NCI-H2107 (cell line): ENCODE results near the gene PTPRR.
"Not testable (repeated sequence)": the region's sequence is repeated elsewhere in the genome, so short reads cannot be mapped to it uniquely, and the experiment has no call there.

Source experiments
- DNase-seq: peaks from one replicate; lab custom pipeline; 2025; lab: John Stamatoyannopoulos, UW

The PTPRR gene

DNA sequence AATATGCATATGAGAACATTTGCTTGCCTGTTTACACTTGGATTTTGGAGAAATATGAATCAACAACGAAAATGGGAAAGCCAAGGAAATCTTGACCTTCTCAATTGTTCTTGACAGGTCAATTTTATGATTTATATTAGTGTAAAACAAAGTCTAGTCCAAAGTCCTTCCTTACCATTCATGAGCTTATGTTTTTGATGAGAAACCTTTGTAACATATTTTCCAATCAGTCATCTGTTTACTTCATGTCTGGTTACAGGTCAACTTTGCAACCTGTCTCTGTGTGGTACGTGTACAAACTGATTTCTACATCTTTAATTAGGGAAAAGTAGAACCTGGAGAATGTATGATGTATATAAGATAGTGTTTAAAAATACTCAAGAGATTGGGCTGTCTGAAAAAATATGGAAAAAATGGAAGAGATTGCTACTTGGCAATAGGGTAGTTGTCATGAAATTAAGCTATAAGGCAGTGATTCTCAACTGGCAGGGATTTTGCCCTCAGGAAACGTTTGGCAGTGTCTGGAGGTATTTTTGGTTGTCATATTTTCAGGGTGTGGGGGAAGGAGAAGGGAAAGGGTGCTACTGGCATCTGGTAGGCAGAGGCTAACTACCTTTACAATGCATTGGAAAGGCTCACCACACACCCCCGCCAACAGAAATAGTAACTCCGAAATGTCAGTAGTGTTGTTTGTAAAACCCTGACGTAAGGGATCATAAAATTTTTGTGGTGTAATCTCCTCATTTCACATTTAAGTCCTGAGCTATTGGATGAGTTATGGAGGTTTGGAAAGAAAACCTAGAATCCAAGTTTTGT, 172.9 kb downstream of the PTPRR start:
- no peak for DNase-seq

DNA sequence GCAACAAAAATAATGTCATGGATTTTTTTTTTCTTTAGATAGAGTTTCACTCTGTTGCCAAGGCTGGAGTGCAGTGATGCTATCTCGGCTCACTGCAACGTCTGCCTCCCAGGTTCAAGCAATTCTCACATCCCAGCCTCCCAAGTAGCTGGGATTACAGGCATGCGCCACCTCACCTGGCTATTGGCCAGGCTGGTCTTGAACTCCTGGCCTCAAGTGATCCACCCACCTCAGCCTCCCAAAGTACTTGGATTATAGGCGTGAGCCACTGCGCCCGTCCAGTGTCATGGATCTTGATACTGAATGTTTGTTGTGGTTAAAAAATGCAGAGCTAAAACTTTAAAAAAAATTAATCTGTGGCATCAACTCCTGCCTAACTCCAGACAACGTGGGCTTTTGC, 175.5 kb downstream of the PTPRR start:
- no peak for DNase-seq

DNA sequence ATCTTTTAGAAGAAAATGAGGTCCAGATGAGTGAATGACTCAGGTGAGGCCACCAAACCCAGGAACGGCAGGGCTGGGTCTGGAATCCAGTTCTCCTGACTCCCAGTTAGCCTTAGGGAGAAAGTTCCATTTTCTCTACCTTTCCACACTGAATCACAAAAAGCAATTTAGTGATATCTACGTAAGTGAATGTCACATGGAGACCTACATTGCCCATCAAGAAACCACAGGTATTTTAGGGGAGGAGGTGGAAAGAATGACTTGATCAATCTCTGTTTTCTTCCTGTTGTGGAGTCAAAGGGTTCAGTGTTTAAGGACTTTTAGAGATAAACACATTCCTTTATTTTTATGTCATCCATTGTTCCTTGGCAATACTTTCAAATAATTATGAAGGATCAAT, 176.4 kb downstream of the PTPRR start:
- no peak for DNase-seq

DNA sequence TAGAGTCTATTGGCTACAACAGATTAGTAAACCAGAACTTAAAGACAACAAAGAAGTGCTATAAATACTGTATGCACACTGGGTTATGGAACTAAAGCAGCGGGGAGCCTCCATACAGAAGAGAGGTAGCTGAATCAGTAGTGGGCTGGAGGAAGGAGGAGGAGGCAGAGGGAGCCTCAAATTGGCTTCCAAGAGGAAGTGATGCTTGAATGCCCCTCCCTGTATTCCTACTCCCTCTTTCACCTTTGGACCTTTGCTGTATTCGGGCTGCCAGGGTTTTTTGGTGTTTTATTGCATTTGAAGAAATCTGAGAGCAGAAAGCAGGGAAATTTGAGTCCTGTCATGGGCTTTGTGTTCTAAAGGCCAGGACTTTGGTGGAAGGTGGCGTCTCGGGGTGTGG, 179.3 kb downstream of the PTPRR start:
- no peak for DNase-seq

DNA sequence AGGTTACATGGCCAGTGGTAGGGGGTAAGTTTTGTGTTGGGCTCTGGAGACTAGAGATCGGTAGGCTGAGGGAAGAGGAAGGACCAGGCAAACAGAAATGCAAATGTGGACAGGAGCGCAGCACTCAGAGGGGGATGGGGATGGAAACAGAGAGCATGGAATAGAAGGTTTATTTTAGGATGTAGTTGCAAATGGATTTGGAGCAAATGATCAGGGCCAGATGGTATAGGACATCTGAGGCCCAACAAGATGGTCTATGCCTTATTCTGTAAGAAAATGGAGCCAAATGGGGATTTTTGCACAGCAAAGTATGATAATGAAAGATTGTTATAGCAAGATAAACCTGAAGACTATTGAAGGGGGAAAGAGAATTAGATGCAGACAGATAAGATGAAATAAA, 180.8 kb downstream of the PTPRR start:
- DNase-seq, result no peak

DNA sequence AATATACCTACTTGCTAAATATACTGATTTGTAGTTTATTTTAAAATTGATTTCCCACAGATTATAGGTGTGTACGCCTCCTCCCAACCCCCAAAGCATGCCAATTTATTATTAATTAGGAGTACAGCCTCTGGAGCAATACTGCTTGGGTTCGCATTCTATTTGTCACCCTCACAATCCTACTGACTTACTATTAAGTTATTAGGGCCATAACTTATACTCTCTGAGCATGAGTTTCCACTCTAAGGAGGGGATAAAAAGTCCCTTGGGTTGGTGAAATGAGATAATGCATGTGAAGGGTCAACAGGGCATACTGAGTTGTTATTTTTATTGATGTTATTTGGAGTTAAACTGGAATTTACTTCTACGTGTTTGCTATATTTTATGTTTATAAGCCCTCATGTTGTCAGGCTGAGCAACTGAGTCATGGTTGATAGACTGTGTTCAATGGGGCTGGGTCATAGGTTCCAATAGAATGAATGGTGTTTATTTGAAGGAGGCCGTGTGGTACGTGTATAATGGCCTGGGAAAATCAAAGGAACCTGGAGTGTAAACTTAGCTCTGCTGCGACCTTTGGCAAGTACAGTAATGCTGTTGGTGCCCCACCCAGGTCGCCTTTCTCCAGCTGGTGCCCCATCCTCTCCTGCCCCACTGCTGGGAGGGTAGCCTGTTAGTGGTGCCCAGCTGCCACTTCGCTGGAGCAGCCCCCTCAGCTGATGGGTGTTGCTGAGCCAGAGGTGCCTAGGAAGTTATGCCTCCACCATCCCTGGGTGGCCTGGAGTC, 184.0 kb downstream of the PTPRR start:
- no peak for DNase-seq

DNA sequence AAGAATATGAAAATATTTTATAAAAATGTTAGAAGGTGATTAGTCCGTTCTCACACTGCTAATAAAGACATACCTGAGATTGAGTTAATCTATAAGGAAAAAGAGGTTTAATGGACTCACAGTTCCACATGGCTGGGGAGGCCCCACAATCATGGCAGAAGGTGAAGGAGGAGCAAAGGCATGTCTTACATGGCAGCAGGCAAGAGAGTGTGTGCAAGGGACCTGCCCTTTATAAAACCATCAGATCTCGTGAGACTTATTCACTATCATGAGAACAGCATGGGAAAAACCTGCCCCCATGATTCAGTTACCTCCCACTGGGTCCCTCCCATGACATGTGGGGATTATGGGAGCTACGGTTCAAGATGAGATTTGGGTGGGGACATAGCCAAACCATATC, 185.3 kb downstream of the PTPRR start:
- not testable (repeated sequence) for DNase-seq

DNA sequence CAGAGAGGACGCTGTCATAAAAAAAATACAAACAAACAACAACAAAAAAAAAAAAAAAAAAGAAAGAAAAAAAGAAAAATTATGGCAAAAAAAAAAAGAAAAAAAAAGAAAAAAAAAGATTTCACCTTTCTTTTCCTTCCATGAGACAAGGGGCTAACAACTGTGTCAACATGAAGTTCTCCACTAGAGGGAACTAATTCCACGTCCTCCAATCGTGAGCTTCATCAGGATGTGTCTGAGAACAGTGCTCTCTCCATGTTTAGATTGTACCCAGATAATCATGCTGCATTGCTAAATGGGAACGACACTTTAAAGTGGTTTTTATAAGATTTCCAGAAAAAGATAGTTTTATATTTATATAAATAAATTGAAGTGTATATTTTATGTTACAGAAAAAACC, 187.2 kb downstream of the PTPRR start:
- peak; percentile 11 for DNase-seq

DNA sequence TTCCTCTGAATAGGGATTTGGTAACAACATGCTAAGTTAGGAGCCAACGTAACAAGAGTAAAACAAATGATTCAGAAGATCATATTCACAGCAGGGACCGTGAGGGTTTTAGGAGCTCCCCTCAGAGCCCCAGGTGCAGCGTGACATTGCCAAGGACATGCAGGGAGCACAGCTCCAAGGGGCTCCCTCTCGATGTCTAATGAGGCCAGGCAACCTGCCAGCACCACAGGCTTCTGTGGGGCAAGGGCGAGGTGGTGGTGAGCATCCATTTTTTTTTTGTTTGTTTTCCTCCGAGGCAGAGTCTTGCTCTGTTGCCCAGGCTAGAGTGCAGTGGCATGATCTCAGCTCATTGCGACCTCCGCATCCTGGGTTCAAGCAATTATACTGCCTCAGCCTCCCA, 188.3 kb downstream of the PTPRR start:
- DNase-seq, result no peak

DNA sequence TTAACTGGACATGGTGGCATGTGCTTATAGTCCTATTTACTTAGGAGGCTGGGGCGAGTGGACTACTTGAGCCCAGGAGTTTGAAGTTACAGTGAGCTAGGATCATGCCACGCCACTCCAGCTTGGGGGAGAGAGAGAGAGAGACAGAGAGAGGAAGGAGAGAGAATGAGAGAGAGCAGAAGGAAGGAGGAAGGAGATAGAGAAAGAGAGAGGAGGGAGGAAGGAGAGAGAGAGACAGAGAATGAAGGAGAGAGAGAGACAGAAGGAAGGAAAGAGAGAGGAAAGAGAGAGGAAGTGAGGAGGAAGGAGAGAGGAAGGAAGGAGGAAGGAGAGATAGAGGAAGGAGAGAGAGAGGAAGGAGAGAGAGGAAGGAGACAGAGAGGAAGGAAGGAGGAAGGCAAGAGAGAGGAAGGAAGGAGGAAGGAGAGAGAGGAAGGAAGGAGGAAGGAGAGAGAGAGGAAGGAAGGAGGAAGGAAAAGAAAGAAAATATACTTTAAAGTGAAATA, 189.8 kb downstream of the PTPRR start:
- DNase-seq, result no peak

DNA sequence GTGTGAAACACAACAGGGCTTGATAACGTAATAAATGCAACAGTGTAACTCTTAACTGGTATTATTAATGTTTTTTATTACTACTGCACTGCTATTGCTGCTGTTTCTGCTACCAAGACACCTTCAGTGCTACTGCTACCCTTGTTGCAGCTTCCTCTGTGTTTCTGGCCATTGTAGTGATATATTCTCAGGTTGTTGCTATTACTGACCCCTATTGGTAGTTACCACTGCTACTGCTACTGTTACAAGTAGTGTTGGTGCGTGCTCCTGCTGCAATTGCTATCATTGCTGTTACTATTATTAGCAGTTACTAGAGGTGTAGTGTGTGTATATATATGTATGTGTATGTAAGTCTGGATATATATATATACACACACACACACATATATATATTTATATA, 196.1 kb downstream of the PTPRR start:
- DNase-seq, result no peak

DNA sequence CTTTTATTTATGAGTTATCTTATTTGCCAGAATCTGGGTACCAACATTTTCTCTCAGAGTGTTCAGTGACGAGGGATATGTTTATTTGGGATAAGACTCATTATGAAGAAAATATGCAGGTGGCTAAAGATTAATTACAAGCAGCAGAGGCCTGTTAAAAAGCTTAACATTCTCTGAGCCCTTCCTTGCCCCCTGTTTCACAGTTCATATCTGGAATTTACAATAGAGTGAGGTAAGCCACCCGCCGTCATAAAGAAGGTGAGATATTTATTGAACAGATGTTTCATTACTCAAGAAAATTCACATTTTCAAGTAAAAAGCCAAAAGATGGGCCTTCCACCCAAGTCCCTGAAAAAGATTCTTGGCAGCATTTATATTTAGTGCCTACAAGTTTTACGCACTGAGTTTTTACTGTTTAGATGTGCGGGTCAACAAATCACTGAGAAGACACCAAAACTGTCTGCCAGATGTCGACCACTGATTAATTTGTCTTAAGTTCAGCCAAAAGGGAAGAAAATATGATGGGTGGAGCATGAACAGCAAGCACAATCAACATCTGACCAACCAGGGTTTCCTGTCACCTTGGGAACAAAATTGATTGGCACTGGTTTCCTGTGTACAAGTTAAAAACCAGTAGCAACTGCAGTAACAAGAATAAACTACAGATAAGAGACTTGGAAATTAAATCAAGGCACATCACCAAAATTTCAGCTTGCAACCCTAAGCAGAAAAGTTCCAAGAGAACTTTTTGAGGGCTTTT, 197.8 kb downstream of the PTPRR start:
- DNase-seq, result no peak

DNA sequence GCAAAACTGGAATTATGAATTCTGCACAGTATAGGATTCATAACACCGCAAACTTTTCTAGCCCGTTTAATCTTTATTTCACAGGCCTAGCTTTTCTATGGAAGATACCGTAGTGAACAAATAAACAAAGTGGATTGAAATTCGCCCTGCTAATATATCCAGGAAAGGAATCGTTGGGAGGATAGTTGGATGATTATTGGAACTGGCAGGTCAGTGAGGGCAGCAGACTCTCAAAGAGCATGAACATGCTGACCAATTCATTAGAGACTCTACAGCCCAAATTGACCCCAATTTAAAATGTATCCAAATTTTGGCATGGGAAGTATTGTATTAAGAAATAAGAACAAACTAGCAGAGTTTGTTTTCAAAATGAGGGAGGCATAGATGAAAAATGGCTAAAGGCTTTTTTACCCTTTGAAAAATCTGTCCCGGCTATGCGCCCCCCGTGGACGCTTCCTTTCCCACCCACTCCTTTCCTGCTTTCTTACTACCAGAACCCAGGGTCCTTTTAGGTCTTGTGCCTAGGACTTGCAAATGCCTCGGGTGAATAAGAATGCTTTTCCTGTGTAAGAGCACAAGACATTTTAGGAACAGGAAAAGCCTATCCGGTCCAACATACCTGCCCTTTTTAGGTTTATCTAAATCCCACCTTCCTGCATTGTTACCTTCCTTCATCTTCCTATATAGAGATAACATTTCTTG, 198.7 kb downstream of the PTPRR start:
- DNase-seq, result no peak

DNA sequence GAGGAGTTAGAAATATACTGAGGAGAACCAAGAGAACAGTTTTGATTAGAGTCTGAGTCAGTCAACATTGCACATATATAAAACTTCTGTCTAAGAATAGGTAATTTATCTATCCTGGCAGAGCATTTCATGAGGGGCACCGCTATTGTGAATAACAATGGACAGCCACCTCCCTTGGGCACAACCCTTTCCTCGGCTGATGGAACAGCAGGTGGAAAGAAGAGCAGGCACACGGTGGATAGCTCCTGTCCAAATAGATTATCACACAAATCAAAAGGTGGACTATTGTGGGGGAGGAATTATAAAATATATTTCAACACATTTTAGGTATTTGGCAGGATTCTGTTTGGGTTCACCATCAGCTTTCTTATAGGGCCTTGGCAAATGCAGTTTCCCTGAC, 199.3 kb downstream of the PTPRR start:
- DNase-seq, result no peak

DNA sequence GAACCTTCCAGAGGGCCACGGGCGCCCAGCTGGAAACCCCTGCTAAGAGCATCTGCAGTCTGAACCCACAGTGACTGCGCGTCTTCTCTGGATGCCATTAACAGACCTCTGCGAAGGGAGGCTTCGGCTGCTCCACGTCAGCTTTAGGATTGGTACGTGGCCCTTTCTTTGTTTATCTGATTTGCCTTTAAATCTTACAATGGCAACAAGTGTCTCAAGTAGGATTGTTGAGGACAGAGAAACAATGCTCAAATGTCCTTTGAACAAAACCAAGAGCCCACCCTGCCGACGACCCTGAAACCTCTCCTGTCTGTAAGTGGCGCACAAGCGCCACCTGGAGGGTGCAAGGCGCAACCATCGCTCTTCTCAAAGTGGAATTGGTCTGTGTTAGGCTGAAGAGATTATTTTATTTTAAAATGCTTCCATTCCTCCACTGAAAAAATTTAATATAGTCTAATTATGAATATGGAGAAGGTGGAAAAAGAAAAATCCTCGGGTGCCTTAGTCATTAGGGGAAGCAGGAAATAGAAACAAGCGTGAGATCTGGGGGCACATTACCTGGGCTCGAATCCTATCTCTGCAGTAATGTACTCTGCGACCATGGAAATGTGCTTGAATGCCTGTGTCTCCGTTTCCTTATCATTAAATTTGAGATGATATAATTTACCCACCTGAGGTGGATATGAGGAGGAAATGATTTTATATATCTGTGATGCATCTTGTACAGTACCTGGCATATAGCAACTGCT, 200.7 kb downstream of the PTPRR start:
- DNase-seq, result no peak

DNA sequence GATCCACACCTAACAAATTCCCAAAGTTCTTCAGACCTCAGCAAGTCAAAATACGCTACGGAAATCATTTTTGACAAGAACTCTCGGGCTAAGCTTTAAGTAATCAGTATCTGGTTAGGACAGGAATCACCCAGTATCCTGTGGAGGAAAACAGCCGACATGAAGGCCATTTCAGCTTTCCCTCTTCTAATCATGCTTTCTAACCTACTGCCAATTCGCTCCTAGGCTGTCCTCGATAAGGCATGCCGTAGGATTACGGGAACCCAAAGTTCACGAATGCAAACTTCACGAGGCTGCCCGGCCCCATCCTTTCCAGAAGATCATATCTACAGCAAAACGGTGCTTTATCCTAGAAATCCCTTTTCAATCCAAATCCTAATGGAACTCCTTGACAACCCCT, 201.5 kb downstream of the PTPRR start:
- DNase-seq, result no peak

DNA sequence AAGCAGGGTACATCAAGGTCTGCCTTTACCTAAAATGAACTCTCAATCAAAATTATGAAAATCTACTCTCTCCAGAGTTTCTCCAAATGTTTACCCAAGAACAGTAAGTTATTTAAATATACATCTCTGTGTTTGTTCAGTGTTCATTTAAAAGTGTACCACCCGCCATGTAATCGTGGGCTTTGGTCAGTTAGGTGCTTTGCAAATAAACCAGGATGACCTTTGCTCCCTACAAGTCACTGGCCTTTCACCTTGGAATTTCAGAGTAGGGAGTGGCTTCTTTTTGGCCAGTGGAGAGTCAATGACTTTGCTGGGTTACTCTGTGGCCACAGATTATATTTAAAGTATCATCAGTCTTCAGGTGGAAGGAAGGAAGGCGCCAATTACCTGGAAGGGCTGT, 208.7 kb downstream of the PTPRR start:
- no peak for DNase-seq

DNA sequence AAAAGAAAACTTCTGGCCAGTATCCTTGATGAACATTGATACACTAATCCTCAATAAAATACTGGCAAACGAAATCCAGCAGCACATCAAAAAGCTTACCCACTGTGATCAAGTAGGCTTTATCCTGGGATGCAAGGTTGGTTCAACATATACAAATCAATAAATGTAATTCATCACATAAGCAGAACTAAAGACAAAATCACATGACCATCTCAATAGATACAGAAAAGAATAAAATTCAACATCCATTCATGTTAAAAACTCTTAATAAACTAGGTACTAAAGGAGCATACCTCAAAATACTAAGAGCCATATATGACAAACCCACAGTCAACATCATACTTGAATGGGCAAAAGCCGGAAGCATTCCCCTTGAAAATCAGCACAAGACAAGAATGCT, 211.5 kb downstream of the PTPRR start:
- no peak for DNase-seq

DNA sequence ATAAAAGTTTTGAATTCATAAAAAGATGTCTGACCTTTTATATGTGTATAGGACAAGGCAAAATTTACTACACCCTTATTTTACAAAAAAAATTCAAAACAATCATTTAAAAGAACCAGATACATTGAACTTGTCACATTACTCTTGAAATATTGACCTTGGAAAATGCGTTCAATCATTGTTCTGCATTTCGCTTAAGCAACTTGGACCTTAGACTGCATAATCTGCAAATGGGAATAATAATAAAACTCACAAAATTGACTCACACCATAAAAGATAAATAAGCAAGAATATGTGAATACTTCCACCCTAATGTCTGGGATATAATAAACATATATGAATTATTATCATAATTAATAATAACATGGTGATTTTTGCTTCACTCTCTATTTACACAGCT, 213.9 kb downstream of the PTPRR start:
- no peak for DNase-seq

DNA sequence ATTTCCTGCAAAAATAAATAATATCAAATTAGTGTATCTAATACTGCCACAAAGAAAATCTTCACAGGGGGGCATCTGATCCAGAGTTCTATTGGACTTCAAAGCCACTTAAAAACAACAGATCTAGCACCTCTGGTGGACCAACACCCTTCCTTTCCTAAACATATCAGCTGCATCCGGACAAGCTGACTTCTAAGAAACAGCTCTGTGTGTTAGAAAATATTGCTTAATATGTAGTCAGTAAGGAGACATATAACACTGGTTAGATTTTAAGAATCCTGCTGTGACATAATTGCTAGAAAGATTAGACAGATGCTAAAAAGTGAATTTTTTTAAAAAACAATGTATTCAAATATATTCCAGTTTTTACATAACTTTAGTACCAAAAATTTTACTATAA, 222.2 kb downstream of the PTPRR start:
- no peak for DNase-seq

DNA sequence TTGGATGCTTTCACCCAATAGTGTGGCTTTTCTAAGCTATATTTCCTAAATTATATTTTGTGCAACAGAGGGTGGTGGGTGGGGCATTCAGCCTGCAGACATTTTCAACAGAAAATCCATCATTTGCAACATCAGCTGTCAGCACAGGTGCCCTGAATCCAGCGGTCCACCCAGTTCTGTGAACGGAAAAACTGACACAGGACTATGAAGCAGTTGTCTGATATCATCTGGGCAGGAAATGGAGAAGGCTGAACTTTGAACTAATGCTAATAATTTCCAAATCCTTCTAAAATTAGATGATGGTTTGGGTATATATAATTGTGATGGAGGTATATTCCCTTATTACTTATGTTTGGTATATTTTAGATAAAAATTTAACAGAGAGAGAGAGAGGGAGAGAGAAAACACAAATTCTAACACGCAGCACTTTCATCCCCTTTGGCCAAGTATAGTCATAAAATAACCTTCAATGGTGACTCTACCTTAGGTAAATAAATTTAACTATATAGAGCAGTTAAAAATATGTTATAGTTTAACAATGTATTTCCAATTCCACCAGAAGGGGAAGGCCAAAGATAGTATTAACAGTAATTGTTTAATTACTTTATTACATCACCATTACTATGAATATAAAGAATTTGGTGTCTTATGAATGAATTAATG, 225.0 kb downstream of the PTPRR start:
- DNase-seq, result no peak
